Lung microvascular endothelial cell (primary cell): ENCODE measurements around the gene GBGT1. TPM values are rescaled to one million over a fixed set of nuclear protein-coding genes. Genes with fewer than 3 reads are reported as not detected.

Experiments used
- total RNA-seq: library from RNA; depleted of rRNA; stranded (reverse); fragments of >200 nt; gene quantifications from 2 replicates; pipeline ENCODE4 v1.2.1, GENCODE V29; 2014

Gene GBGT1
- total RNA-seq, 1 donor from 2014 or later: 27.8 TPM

Other genes starting within 250 kb of the GBGT1 start
- 12.2 and 20.4 TPM in 2 replicates for gene TSC1, start 219.3 kb downstream of the GBGT1 start, total RNA-seq
- gene GFI1B, start 185.2 kb downstream of the GBGT1 start, total RNA-seq: not detected in 2 replicates
- gene GTF3C5, start 132.9 kb downstream of the GBGT1 start, total RNA-seq: 35.5 and 36.3 TPM in 2 replicates
- under 0.01 TPM in 2 replicates for gene CEL, start 101.9 kb downstream of the GBGT1 start, total RNA-seq
- 27.0 and 37.5 TPM in 2 replicates for gene RALGDS, start 42.7 kb downstream of the GBGT1 start, total RNA-seq
- gene OBP2B, start 45.3 kb upstream of the GBGT1 start, total RNA-seq: not detected in 2 replicates
- gene ABO, start 111.3 kb upstream of the GBGT1 start, total RNA-seq: 0.22 and 0.79 TPM in 2 replicates
- gene SURF6, start 172.3 kb upstream of the GBGT1 start, total RNA-seq: 4.1 and 6.5 TPM in 2 replicates
- 10.0 and 11.3 TPM in 2 replicates for gene MED22, start 184.2 kb upstream of the GBGT1 start, total RNA-seq
- 1,751 and 1,825 TPM in 2 replicates for gene RPL7A, start 184.3 kb upstream of the GBGT1 start, total RNA-seq
- 18.7 and 22.2 TPM in 2 replicates for gene SURF1, start 192.6 kb upstream of the GBGT1 start, total RNA-seq
- 8.9 and 10.5 TPM in 2 replicates for gene SURF2, start 192.6 kb upstream of the GBGT1 start, total RNA-seq
- 249 and 303 TPM in 2 replicates for gene SURF4, start 212.1 kb upstream of the GBGT1 start, total RNA-seq
- gene STKLD1, start 212.5 kb upstream of the GBGT1 start, total RNA-seq: 0.44 and 0.60 TPM in 2 replicates